ENCODE results near the gene ASIC5.

ASIC5 gene

GRCh38 chr4:155881555-155881954 lies 15.5 kb upstream of the ASIC5 start:
- DNase-seq (ENCODE audit: low read depth in 3 of 3, low spot score in 1 of 3) = no peak

DNA sequence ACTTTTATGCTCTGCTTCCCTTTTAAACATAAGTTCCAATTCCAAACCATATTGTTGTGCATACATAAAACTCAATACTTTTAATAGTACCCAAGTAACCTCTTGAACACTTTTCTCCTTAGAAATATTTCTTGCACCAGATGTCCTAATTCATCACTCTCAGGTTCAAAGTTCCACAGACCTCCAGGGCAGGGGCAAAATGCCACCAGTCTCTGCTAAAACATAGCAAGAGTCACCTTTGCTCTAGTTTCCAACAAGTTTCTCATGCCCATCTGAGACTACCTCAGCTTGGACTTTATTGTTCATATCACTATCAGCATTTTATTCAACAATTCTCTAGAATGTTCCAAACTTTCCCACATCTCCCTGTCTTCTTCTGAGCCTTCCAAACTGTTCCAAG lies 13.7 kb upstream of the ASIC5 start:
- no peak for DNase-seq (ENCODE audit: low read depth in 3 of 3, low spot score in 1 of 3)

DNA sequence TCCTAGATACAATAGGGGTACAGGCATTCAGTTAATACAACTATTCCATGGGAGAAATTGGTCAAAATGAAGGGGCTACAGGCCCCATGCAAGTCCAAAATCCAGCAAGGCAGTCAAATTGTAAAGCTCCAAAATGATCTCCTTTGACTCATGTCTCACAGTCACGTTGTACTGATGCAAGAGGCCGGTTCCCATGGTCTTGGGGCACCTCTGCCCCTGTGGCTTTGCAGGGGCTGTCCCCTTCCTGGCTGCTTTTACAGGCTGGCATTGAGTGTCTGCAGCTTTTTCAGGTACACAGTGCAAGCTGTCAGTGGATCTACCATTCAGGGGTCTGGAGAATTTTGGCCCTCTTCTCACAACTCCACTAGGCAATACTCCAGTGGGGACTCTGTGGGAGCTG lies 12.5 kb upstream of the ASIC5 start:
- no peak for DNase-seq (ENCODE audit: low read depth in 3 of 3, low spot score in 1 of 3)

DNA sequence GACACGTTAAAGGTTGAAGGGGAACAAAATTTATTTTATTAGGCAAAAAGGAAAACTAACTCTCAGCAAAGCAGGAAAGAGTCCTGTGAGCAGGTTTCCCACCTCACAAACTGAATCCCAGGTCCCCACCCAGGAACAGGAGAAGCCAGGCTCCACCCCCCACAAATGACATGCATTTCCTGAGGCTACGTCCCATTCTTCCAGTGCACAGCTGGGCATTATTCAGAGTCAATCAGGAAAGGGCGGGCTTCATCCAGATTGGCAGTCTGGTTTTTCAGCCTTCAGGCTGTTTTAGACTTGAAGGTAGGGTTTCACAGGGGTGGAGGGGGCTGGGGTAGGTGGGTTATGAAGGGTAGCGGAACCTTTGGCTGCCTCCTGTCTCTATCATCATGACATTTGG lies 11.9 kb upstream of the ASIC5 start:
- no peak for DNase-seq (ENCODE audit: low read depth in 3 of 3, low spot score in 1 of 3)

DNA sequence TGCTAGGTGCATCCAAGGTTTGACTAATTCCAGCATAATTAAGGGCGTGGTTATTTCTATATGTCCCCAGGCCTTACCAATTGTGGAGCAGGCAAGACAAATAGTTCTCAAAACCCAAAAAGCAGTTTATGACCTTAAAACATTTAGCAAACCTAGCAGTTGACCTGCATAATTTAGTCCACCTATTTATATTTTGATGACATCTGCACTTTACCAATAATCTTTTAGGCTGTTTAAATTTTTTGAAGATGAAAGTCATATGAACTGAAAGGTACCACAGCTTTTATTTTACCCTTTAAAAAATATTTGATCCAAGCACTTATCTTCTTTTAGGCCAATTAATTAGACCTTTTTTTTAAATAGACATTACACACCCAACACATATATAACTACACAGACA lies 9.8 kb upstream of the ASIC5 start:
- DNase-seq (ENCODE audit: low read depth in 3 of 3, low spot score in 1 of 3) = no peak

DNA sequence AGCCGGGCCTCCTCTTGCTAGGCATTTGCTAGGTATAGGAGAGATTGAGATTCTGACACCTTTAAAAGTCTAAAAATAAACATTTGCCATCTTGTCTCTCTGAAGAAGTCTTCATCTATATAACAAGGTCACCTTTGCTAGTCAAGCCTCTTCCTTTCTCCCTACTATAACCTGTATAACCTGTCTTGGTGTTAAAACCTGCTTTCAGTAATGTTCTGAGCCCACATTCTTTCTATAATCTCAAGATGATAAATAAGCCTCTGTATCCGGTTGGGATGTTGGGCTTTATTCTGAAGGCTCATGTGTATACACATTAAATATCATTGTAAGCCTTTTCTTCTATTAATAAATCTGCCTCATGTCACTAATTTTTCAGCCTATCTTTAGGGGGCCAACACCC lies 10.2 kb downstream of the ASIC5 start:
- DNase-seq (ENCODE audit: low read depth in 3 of 3, low spot score in 1 of 3) = no peak

GRCh38 chr4:155854582-155855226 lies 11.4 kb downstream of the ASIC5 start:
- DNase-seq (ENCODE audit: low read depth in 3 of 3, low spot score in 1 of 3) = no peak

- no peak for DNase-seq (ENCODE audit: low read depth in 3 of 3, low spot score in 1 of 3)
These were observed 12.9 kb downstream of the ASIC5 start for GRCh38 chr4:155853189-155853588.

GRCh38 chr4:155849042-155849441 lies 17.0 kb downstream of the ASIC5 start:
- no peak for DNase-seq (ENCODE audit: low read depth in 3 of 3, low spot score in 1 of 3)

DNA sequence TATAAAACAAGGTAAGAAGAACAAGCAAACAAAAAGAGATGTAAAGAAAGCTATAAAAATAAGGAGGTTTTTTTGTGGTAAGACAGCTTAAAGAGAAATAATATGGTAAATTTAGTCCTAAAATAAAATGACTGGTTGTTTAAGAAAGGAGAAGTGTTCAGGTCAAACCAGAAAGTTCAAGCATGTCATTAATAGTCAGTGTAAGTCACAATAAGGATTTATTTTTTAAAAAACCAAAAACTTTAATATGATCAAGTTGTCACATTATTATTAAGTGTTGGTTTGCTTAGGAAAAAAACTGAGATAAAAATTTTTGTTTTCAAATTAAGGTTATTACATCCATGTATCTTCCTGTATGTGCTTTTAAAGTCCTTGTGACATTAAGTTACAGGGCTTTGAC lies 19.1 kb downstream of the ASIC5 start:
- no peak for DNase-seq (ENCODE audit: low read depth in 3 of 3, low spot score in 1 of 3)

GRCh38 chr4:155842080-155842479 lies 24.0 kb downstream of the ASIC5 start:
- no peak for DNase-seq (ENCODE audit: low read depth in 3 of 3, low spot score in 1 of 3)

GRCh38 chr4:155837203-155837796 lies 28.8 kb downstream of the ASIC5 start:
- DNase-seq (ENCODE audit: low read depth in 3 of 3, low spot score in 1 of 3) = no peak

GRCh38 chr4:155832664-155833063 lies 33.4 kb downstream of the ASIC5 start:
- DNase-seq (ENCODE audit: low read depth in 3 of 3, low spot score in 1 of 3) = no peak

- DNase-seq (ENCODE audit: low read depth in 3 of 3, low spot score in 1 of 3) = no peak
These were observed 37.4 kb downstream of the ASIC5 start for GRCh38 chr4:155828628-155829027.

GRCh38 chr4:155822572-155822971 lies 43.5 kb downstream of the ASIC5 start:
- no peak for DNase-seq (ENCODE audit: low read depth in 3 of 3, low spot score in 1 of 3)

GRCh38 chr4:155820887-155821518 lies 45.1 kb downstream of the ASIC5 start:
- no peak for DNase-seq (ENCODE audit: low read depth in 3 of 3, low spot score in 1 of 3)

DNA sequence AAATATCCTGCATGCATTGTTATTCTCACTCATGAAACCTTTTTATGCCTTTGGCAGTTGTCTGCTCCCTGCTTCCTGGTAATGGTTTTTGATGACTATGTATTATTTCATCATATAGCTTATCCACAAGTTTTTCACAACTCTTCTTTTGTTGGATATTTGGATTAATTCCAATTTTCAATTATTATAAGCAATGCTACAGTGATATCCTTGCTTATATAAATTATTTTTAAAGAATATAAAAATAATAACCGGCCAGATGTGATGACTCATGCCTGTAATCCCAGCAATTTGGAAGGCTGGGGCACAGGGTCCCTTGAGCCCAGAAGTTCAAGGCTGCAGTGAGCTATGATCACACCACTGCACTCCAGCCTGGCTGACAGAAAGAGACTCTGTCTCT lies 47.0 kb downstream of the ASIC5 start:
- DNase-seq (ENCODE audit: low read depth in 3 of 3, low spot score in 1 of 3) = no peak

DNA sequence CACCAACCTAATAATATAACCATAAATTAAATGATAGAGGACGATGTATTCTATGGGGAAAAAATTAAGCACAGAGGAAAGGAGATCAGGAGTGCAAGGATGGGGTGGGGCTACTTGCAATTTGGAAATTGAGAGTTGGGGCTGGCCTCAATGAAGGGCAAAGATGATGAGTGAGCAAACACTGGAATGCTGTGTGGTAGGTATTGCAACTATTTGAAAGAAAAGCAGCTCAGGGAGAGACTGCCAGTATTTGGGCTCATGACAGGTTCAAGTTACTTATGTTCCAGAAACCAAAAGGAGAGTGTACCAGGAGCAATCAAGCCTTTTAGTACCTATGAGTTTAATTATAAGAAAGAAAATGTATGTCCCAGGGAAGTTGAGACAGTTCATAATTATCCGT lies 47.4 kb downstream of the ASIC5 start:
- no peak for DNase-seq (ENCODE audit: low read depth in 3 of 3, low spot score in 1 of 3)

GRCh38 chr4:155811083-155811482 lies 55.0 kb downstream of the ASIC5 start:
- DNase-seq (ENCODE audit: low read depth in 3 of 3, low spot score in 1 of 3) = no peak

DNA sequence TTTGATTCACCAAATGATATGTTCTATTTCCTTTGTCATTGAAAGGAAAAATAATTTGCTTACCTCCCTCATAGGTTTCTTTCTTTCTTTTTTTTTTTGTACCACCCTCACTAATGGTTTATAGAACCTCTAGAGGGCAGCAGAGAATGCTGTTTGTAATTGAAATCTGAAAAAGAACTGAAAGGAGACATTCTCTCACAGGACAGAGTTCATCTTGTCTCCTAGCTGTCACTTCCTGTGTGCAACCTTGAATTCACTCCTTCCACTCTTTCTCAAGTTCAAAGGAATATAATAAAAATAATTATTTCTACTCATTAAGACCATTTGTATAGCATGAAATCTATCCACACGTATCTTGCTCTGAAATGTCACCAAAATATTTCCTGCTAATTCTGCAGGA lies 56.2 kb downstream of the ASIC5 start:
- DNase-seq (ENCODE audit: low read depth in 3 of 3, low spot score in 1 of 3) = no peak

DNA sequence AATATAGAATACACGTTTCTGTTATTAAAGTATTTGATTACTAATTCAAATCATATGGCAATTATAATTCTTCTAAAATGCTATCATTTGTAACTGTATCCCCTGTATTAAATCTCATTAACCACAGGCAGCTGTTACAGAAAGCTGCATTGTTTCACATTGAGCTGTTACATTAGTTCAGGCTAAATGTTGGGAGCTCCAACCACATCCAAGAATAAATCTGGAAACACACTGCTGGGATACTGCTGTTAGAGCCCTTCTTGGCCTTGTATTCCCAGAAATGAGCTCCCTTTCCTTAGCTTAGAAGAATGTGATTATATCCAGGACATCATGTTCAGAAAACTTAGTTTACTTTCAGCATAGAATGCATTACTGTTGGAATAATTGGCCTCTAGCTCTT lies 59.1 kb downstream of the ASIC5 start:
- no peak for DNase-seq (ENCODE audit: low read depth in 3 of 3, low spot score in 1 of 3)

DNA sequence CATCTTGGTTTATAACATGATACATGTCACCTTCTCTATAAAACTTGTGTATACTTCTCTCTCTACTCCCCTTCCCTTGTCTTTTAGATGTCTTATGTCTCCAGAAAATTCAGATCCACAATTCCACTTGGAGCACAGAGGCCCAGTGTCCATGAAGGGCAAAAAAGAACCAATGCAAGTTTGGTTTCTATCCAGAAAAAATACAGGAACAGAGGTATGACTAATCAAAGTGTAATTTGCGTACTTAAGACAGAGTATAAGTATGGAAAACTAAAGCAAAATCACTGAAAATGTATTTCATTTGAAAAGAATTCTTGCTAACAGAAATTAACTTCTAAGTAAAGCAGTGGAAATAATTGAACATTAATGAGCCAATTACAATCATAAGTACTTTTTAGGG lies 61.1 kb downstream of the ASIC5 start:
- no peak for DNase-seq (ENCODE audit: low read depth in 3 of 3, low spot score in 1 of 3)
